HAP-1 (cell line): Measurements from ENCODE around the gene PRR7.

Source experiments
- DNase-seq, 2 experiments: peaks; one replicate each; pipeline ENCODE4 v3.0.0-alpha.2; 2016 to 2020; ENCODE audit warnings: low spot score in 2 of 2
- H3K27me3 ChIP-seq: fragments of 250-450 bp; sonication (Bioruptor Pico); 2 replicates; pipeline ENCODE4 v1.5.1; 2020; ENCODE audit warnings: low read depth, mild to moderate bottlenecking, moderate library complexity
- H3K36me3 ChIP-seq: fragments of 250-450 bp; sonication (Bioruptor Pico); replicated peaks from 2 replicates; pipeline ENCODE4 v1.5.1; 2020; ENCODE audit warnings: mild to moderate bottlenecking
- H3K4me1 ChIP-seq: fragments of 250-450 bp; sonication (Bioruptor Pico); 2 replicates; pipeline ENCODE4 v1.5.1; 2020; ENCODE audit warnings: mild to moderate bottlenecking
- H3K4me3 ChIP-seq: fragments of 250-450 bp; sonication (Bioruptor Pico); 2 replicates; pipeline ENCODE4 v1.5.1; 2020; ENCODE audit warnings: mild to moderate bottlenecking, moderate library complexity
- H3K9me3 ChIP-seq: fragments of 250-450 bp; sonication (Bioruptor Pico); 2 replicates; pipeline ENCODE4 v1.5.1; 2020; ENCODE audit warnings: mild to moderate bottlenecking, moderate library complexity
- in situ Hi-C: fragments of 300-500 bp; cut with MboI; formaldehyde crosslinking; loops from 3 replicates; pipeline ENCODE4 v1.14.3; 2020; ENCODE audit warnings: low sequenced_read_pairs, inconsistent platforms, mixed read lengths

Gene PRR7

DNA sequence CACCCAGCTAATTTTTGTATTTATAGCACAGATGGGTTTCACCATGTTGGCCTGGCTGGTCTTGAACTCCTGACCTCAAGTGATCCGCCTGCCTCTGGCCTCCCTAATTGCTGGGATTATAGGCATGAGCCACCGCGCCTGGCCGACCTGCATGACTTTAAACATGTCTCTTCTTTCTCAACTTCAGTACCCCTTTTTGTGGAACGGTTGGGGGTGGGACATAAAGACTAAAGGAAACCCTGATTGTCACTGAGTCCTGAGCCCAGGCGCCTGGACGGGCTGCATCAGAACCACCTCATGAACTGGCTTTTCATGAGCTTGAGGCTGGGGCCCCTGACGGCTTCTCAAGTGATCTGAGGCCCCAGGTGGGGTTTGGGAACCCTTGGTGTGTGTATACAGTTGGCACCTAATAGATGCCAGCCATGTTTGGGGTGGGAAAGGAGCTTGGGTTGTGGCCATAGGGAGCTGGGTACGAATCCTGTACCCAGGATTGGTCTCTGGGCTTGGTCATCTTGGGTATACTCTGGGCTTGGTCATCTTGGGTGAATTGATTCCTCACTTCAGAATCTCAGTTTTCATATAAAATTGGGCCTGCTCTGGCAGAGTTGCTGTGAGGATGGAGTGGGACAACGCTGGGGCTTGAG is 17.9 kb upstream of the PRR7 start:
- H3K36me3 ChIP-seq = peaks cover 31% of the 10 kb centered on the region
- in situ Hi-C loops = no loop called here
- H3K4me3 ChIP-seq = no peak overlapping the region
- no peak for DNase-seq
- no peaks in the 10 kb centered on the region for H3K9me3 ChIP-seq
- no peaks in the 10 kb centered on the region for H3K27me3 ChIP-seq
- H3K4me1 ChIP-seq = peaks cover 8% of the 10 kb centered on the region

DNA sequence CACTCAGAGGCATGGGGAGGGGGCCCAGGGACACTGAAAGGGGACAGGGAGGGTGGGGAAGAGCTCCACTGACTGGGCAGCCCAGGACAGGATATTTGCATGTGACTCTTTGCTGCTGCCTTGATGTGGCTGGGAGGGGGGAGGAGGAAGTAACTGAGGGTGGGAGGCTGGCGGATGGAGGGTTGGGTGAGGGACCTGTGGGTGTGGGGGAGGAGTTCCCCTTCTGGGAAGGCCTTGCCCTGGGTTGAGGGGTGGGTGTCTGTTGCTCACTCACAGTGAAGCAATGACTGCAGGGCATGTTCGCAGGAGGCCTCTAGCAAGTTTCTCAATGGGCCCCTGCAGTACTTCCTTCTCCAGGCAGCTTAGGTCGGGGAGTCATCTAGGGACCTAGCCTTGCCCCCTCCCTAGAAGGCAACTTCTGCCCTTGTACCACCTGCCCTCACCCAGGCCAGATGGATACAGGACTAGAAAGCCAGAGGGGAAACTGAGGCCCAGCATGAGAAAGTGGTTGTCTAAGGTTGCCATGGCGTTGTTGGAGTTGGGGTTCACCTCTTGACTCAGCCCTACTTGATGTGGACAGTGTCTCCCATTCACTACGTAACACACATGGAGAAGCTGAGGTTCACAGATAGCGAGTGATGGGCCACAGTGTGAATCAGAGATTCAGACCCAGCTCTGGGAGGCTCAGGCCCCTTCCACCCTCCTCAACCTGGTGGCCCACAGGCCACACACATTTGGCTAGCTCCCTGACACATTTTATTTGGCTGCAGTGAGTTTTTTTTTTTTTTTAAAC is 17.2 kb upstream of the PRR7 start:
- no peak for DNase-seq
- Histone ChIP-seq H3K9me3 (no peaks in the 10 kb centered on the region), H3K36me3 (peaks cover 39% of the 10 kb centered on the region), H3K4me3 (no peak overlapping the region), H3K4me1 (peaks cover 8% of the 10 kb centered on the region), H3K27me3 (no peaks in the 10 kb centered on the region)
- in situ Hi-C loops = no loop called here

DNA sequence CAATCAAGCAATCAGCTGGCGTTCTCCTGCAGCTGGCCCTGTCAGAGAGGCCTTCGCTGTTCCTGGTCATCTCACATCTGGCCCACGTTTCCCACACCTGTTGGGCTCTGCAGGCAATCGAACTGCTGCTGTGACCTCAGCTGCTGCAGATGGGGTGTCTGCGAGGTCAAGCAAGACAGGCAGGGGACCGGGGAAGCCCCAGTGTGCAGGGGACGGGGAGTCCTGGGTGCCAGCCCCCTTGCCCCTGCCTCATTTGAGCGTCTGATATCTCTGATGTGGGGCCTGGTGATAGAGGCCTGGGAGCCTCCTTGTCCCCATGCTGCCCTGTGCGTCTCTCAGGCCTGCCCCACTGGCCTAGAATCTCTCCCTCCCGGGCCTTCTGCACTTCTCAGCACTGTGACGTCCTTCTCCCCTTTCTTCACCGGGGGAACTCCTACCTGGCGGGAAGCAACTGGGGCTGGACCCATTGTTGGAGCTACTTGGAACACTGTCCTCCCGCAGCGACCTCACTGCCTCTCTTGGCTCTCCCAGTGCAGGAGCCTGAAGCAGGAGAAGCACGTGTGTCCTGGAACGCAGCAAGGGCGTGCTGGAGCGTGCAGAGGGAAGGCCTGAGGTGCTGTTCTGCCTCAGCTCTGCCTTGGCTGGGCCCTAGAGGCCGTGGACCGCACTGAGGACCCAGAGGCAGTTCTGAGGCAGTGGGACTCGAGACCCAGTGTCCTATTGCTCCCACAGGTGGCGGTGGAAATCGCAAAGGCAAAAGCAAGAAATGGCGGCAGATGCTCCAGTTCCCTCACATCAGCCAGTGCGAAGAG is 16.3 kb upstream of the PRR7 start:
- peaks cover 48% of the 10 kb centered on the region for H3K36me3 ChIP-seq
- H3K4me3 ChIP-seq = no peak overlapping the region
- H3K27me3 ChIP-seq = no peaks in the 10 kb centered on the region
- in situ Hi-C loops = no loop called here
- H3K4me1 ChIP-seq = peaks cover 8% of the 10 kb centered on the region
- no peak for DNase-seq
- H3K9me3 ChIP-seq = no peaks in the 10 kb centered on the region

DNA sequence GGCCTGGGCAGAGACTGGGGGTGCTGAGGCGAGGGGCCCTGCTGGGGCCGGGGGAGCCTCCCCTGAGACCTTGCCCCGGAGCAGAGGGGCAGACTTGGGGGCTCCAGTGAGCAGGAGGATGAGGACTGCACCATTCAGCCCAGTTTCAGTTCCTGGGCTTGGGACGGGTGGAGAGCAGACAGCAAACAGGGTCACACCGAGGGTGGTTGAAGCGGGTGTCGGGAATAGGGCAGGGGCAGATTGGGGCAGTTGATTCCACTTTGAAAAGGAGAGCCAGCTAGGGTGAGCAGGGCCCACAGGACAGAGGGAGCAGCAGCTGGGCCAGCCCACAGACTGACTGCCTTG is 15.7 kb upstream of the PRR7 start:
- H3K27me3 ChIP-seq = no peaks in the 10 kb centered on the region
- no peak overlapping the region for H3K4me3 ChIP-seq
- in situ Hi-C loops = no loop called here
- peaks cover 4% of the 10 kb centered on the region for H3K4me1 ChIP-seq
- DNase-seq = no peak
- H3K9me3 ChIP-seq = no peaks in the 10 kb centered on the region
- peaks cover 54% of the 10 kb centered on the region for H3K36me3 ChIP-seq

DNA sequence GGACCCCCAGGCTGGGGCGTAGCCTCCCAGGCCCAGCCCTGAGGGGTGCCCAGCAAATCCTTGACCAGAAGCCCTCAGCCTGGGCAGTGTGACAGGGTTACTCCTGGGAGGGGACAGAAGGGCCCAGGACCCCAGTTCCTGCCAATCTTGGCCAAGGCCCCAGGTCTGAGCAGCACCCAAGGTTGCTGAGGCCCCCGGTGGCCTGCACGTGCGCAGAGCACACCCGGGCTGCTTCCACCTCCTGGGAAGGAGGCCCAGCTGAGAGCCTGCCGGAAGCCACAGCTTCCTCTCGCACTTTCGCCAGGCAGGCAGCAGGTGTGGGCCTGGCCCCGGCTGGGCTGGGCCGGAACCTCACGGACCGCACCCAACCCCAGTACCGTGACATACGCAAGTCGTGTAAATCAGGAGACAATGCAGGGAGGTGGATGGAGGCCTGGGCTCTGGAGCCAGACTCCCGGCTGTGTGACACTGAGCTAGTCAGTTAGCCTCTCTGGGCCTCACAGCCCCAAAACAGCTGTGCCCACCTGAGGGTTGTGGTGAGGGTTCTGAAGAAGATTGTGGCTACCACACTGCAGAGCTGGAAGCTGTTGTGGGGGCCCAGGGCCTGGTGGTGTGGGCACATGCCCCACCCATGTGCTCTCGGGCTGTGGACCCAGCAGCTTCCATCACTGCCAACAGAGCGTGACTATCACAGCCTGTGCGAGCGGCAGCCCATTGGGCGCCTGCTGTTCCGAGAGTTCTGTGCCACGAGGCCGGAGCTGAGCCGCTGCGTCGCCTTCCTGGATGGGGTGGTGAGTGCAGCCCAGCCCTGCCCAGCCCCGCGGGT is 15.1 kb upstream of the PRR7 start:
- no peak overlapping the region for H3K4me3 ChIP-seq
- no peaks in the 10 kb centered on the region for H3K27me3 ChIP-seq
- H3K4me1 ChIP-seq = peaks cover 4% of the 10 kb centered on the region
- peaks cover 55% of the 10 kb centered on the region for H3K36me3 ChIP-seq
- in situ Hi-C loops = no loop called here
- no peaks in the 10 kb centered on the region for H3K9me3 ChIP-seq
- DNase-seq = no peak

DNA sequence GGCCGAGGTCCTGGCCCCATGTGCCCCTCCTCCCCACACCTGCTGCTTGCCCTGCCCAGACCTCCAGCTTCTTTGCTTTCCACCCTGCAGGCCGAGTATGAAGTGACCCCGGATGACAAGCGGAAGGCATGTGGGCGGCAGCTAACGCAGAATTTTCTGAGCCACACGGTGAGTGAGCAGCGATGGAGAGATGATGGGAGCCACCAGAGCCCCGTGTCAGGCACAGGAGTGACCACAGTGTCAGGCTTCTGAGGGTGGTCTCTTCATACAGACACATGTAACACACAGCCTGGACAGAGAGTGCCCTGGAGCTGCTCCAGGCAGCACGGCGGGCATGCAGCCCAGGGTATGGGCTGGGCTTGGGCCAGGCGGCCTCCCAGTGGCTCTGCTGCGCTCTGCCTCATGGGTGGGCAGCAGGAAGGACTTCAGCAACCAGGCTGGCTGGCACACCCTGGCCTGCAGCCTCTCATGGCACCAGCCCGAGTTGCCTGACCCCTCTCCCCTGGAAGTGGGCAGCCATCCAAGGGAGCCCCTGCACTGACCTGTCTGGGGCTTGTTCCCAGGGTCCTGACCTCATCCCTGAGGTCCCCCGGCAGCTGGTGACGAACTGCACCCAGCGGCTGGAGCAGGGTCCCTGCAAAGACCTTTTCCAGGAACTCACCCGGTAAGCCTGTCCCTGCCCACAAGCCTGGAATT is 14.3 kb upstream of the PRR7 start:
- H3K27me3 ChIP-seq = no peaks in the 10 kb centered on the region
- peaks cover 63% of the 10 kb centered on the region for H3K36me3 ChIP-seq
- H3K4me1 ChIP-seq = peaks cover 4% of the 10 kb centered on the region
- no peaks in the 10 kb centered on the region for H3K9me3 ChIP-seq
- in situ Hi-C loops = no loop called here
- DNase-seq = no peak
- H3K4me3 ChIP-seq = no peak overlapping the region

DNA sequence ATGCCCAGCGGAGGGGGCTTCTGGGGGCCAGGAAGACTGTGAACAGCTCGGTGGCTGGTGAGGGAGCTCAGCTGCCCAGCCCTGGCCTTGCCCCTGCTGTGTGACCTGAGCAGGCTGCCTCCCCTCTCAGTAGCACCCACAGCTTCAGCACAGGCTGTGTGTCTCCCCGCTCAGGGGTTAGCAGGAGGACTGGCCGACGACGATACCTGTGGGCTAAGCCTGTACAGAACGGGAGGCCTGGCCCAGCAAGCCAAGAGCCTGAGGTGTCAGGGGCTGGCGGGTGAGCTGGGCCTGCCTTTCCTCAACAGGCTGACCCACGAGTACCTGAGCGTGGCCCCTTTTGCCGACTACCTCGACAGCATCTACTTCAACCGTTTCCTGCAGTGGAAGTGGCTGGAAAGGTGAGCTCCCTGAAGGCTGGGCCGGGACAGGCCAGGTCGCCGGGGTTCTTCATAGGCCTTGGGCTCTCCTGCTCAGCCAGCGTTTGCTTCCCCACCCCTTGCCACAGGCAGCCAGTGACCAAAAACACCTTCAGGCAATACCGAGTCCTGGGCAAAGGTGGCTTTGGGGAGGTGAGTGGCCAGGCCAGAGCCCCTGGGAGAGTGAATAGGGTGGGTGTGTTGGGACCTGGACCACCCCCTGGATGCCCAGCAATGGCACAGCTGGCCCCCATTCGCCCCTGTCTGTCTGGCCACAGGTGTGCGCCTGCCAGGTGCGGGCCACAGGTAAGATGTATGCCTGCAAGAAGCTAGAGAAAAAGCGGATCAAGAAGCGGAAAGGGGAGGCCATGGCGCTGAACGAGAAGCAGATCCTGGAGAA is 13.6 kb upstream of the PRR7 start:
- Histone ChIP-seq H3K4me3 (no peak overlapping the region), H3K36me3 (peaks cover 70% of the 10 kb centered on the region), H3K9me3 (no peaks in the 10 kb centered on the region), H3K27me3 (no peaks in the 10 kb centered on the region), H3K4me1 (peaks cover 4% of the 10 kb centered on the region)
- in situ Hi-C loops = no loop called here
- no peak for DNase-seq

DNA sequence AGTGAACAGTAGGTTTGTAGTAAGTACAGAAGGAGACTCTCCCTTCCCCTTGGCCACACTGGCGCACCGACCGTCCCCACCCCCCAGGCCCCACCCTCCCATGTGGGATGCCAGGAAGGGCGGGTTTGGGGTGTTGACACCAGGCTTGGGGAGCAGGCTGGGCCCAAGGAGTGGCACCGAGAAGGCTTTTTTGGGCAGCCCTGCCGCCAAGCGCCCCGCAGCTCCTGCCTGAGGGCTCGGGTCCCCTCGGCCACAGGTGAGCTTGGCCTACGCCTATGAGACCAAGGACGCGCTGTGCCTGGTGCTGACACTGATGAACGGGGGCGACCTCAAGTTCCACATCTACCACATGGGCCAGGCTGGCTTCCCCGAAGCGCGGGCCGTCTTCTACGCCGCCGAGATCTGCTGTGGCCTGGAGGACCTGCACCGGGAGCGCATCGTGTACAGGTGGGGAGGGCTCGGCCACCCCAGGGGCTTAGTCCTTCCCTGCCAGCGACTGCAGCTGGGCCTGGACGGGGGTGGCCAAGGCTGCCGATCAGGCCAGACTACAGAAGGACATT is 12.9 kb upstream of the PRR7 start:
- Histone ChIP-seq H3K9me3 (no peaks in the 10 kb centered on the region), H3K27me3 (no peaks in the 10 kb centered on the region), H3K36me3 (peaks cover 75% of the 10 kb centered on the region), H3K4me1 (peaks cover under 1% of the 10 kb centered on the region; the same call in 1 of the 2 replicates), H3K4me3 (no peak overlapping the region)
- no peak for DNase-seq
- in situ Hi-C loops = no loop called here

DNA sequence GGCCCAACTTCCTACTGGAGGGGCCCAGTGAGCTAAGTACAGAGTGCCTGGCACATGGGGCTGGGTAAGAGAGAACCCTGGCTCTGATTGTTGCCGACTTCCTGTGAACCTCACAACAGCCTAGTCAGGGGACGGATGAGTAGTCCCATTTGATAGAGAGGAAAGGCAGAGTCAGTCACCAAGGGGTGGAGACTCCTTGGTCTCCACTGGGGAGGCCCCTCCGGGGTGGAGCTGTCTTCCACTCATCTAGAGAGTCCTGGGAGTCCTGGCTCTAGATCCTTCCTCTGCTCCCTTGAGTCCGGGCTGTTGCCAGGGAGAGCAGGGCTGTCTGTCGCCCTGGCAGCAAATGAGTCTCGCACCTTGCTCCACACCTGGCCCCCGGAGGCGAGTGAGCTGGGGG is 12.2 kb upstream of the PRR7 start:
- DNase-seq = no peak
- in situ Hi-C loops = no loop called here
- peaks cover 75% of the 10 kb centered on the region for H3K36me3 ChIP-seq
- H3K27me3 ChIP-seq = no peaks in the 10 kb centered on the region
- no peaks in the 10 kb centered on the region; the same call in 1 of the 2 replicates for H3K4me1 ChIP-seq
- no peaks in the 10 kb centered on the region for H3K9me3 ChIP-seq
- H3K4me3 ChIP-seq = no peak overlapping the region

DNA sequence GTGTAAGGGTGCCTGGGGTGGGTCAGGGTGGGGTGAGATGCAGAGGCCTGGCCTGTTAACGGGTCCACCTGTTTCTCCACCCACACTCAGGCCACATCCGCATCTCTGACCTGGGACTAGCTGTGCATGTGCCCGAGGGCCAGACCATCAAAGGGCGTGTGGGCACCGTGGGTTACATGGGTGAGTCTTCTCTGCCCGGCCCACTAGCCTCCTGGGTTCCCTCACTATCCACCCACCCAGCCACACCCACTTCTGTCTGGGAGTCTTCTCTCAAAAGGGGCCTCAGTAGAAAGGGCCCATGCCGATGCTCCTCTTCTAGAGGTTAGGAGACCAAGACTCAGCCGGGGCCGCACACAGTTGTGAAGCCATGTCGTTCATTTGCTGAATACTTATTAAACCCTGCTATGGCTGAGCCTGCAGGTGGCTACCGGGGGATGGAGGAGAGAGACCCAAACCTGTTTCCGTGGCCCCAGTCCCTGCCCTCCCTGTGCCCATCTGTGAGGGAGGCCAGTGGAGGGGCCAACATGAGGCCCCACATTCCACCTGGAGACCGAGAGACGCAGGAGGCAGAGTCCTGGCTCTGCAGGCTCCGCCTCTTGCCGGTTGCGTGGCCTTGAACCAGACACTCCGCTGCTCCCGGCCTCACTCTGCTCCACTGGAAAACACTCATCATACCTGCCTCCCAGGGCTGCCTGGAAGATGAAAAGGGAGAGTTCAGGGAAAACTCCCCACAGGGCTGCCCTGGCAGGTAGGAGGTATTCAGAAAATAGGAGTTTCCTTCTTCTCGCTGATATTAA is 11.5 kb upstream of the PRR7 start:
- in situ Hi-C loops = no loop called here
- Histone ChIP-seq H3K4me1 (peaks cover 6% of the 10 kb centered on the region), H3K27me3 (no peaks in the 10 kb centered on the region), H3K36me3 (peaks cover 75% of the 10 kb centered on the region), H3K4me3 (no peak overlapping the region), H3K9me3 (no peaks in the 10 kb centered on the region)
- DNase-seq = no peak

DNA sequence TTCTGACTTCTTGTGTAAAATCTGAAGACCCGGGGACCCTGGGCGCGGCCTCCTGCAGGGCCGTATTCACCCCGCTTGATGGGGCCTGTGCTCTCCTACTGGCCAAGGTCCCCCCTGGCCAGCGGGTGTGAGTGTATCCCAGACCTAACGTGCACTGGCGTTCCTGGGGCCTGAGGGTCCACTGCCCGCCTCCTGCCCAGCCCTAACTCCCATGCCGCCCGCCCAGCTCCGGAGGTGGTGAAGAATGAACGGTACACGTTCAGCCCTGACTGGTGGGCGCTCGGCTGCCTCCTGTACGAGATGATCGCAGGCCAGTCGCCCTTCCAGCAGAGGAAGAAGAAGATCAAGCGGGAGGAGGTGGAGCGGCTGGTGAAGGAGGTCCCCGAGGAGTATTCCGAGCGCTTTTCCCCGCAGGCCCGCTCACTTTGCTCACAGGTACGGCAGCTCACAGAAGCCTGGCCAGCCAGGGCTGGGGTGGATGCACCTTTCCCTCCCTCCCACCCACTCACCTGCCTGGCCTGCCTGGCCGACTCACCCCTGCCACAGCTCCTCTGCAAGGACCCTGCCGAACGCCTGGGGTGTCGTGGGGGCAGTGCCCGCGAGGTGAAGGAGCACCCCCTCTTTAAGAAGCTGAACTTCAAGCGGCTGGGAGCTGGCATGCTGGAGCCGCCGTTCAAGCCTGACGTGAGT is 10.6 kb upstream of the PRR7 start:
- Histone ChIP-seq H3K4me1 (peaks cover 8% of the 10 kb centered on the region), H3K27me3 (no peaks in the 10 kb centered on the region), H3K9me3 (no peaks in the 10 kb centered on the region), H3K4me3 (no peak overlapping the region), H3K36me3 (peaks cover 76% of the 10 kb centered on the region)
- DNase-seq = no peak
- in situ Hi-C loops = no loop called here
